GM23338 (cell line): ENCODE data around the gene MICAL3.

Source experiments
- CREB1 ChIP-seq: fragments of 250-450 bp; sonication (Bioruptor Pico); IDR thresholded peaks from 2 replicates; pipeline ENCODE4 v1.5.0; 2020; ENCODE audit warnings: low read depth, mild to moderate bottlenecking, moderate library complexity
- CTCF ChIP-seq, 2 experiments: fragments of 200-600 bp in 1 of 2; sonication (generic) in 1 of 2; conservative IDR thresholded peaks; 2 replicates each; pipeline versions ENCODE4 v1.5.1 to v1.6.1; 2016 to 2017; ENCODE audit warnings: antibody characterized with exemption in 2 of 2, low read depth in 2 of 2, mild to moderate bottlenecking in 2 of 2, moderate library complexity in 1 of 2
- EZH2 ChIP-seq: fragments of 200-600 bp; sonication (generic); IDR thresholded peaks from one replicate; pipeline ENCODE4 v1.8.0; 2017; ENCODE audit warnings: antibody characterized with exemption, mild to moderate bottlenecking, low read depth; ENCODE audit not compliant: unreplicated experiment
- EZH2phosphoT487 ChIP-seq: fragments of 200-600 bp; sonication (generic); IDR thresholded peaks from one replicate; pipeline ENCODE4 v1.8.1; 2018; ENCODE audit warnings: antibody characterized with exemption; ENCODE audit not compliant: unreplicated experiment
- POLR2AphosphoS5 ChIP-seq: IDR thresholded peaks from 2 replicates; pipeline ENCODE4 v1.6.1; 2016; ENCODE audit warnings: antibody characterized with exemption, low read depth
- REST ChIP-seq: IDR thresholded peaks from one replicate; pipeline ENCODE4 v1.6.1; 2018; ENCODE audit warnings: antibody characterized with exemption; ENCODE audit not compliant: unreplicated experiment
- ZNF331 ChIP-seq: fragments of 250-450 bp; sonication (Bioruptor Pico); IDR thresholded peaks from 2 replicates; pipeline ENCODE4 v1.5.0; 2020; ENCODE audit warnings: low read depth, mild to moderate bottlenecking, moderate library complexity

GRCh38 chr22:17970201-17970708, 54.1 kb downstream of the MICAL3 start:
- TF ChIP-seq CTCF (conservative IDR thresholded peaks at IDR 0.05; ENCODE audit: low read depth in 2 of 2), result no peak
- TF ChIP-seq POLR2AphosphoS5, result no peak
- no peak for TF ChIP-seq CREB1 (CRISPR knock-in tag)
- no peak for TF ChIP-seq EZH2
- no peak for TF ChIP-seq ZNF331 (CRISPR knock-in tag)
- TF ChIP-seq EZH2phosphoT487, result no peak
- no peak for TF ChIP-seq REST
